Sigmoid colon (tissue), 7 donors: ENCODE measurements around the gene ZNF766. TPM values are rescaled to one million over a fixed set of nuclear protein-coding genes. Genes with fewer than 3 reads are reported as not detected.
"Not testable (repeated sequence)": the region's sequence is repeated elsewhere in the genome, so short reads cannot be mapped to it uniquely, and the experiment has no call there.

Experiments
- DNase-seq: peaks from one replicate; pipeline ENCODE4 v3.0.0-alpha.2; 2019
- H3K27ac ChIP-seq, 4 donors: fragments of 200-600 bp; sonication (generic); one replicate each; pipeline ENCODE4 v1.5.1; 2016 to 2019; ENCODE audit warnings: mild to moderate bottlenecking in 1 of 4
- H3K27me3 ChIP-seq, 3 donors: fragments of 200-600 bp; sonication (generic); one replicate each; pipeline ENCODE4 v1.5.1; 2019; ENCODE audit warnings: mild to moderate bottlenecking in 1 of 3
- H3K36me3 ChIP-seq, 4 donors: fragments of 200-600 bp; sonication (generic); one replicate each; pipeline ENCODE4 v1.5.1; 2016 to 2019
- H3K4me1 ChIP-seq, 4 donors: fragments of 200-600 bp; sonication (generic); one replicate each; pipeline ENCODE4 v1.5.1; 2017 to 2019
- H3K4me3 ChIP-seq, 4 donors: fragments of 200-600 bp; sonication (generic); one replicate each; pipeline ENCODE4 v1.5.1; 2017 to 2019; ENCODE audit warnings: mild to moderate bottlenecking in 2 of 4, moderate library complexity in 1 of 4
- H3K9me3 ChIP-seq, 4 donors: fragments of 200-600 bp in 3 of 4; sonication (generic) in 3 of 4; one replicate each; pipeline versions ENCODE4 v1.5.1 to v1.6.1; 2013 to 2019
- CTCF ChIP-seq, 4 experiments: fragments of 450-650 bp in 3 of 4; fragments of 200-600 bp in 1 of 4; IDR thresholded peaks; one replicate each; pipeline ENCODE4 v1.5.1; 2016 to 2019; ENCODE audit warnings: antibody characterized with exemption in 4 of 4, mild to moderate bottlenecking in 3 of 4, moderate library complexity in 2 of 4
- EP300 ChIP-seq, 4 donors: sonication (generic); formaldehyde crosslinking; IDR thresholded peaks; one replicate each; pipeline ENCODE4 v1.6.1; 2017; ENCODE audit warnings: antibody characterized with exemption in 4 of 4
- POLR2A ChIP-seq, 2 donors: fragments of 450-650 bp; IDR thresholded peaks; one replicate each; pipeline ENCODE4 v1.6.1; 2016; ENCODE audit warnings: antibody characterized with exemption in 2 of 2, mild to moderate bottlenecking in 2 of 2, moderate library complexity in 2 of 2
- POLR2AphosphoS5 ChIP-seq, 4 donors: sonication (generic); formaldehyde crosslinking; IDR thresholded peaks; one replicate each; pipeline ENCODE4 v1.6.1; 2017; ENCODE audit warnings: antibody characterized with exemption in 4 of 4
- WGBS, 2 donors: extraction: QIAGEN DNeasy Blood & Tissue Kit; methylation state at CpG; one replicate each; pipeline ENCODE4 v1.1.7; 2013; 5-methylcytosine and 5-hydroxymethylcytosine counted together
- intact Hi-C: fragments of 100-400 bp; cut with DNase I; formaldehyde crosslinking; loops from one replicate; pipeline ENCODE4 v1.15.1; 2023
- polyA plus RNA-seq, 3 donors: library from polyadenylated mRNA; stranded (reverse); fragments of 200-250 nt; gene quantifications; one replicate each; pipeline ENCODE4 v1.2.3, GENCODE V29; 2013
- total RNA-seq, 4 donors: library from RNA; depleted of rRNA; stranded (reverse); fragments of >200 nt; gene quantifications; one replicate each; pipeline ENCODE4 v1.1.0, GENCODE V29; 2016
- donor health status: healthy with polysubstance abuse.
- donor health status: Bipolar disorder and iron deficiency.
- donor health status: healthy.

ZNF766 gene
- total and polyA plus RNA-seq, 7 donors: 2.8 to 11.0 (median 5.7) TPM

DNA sequence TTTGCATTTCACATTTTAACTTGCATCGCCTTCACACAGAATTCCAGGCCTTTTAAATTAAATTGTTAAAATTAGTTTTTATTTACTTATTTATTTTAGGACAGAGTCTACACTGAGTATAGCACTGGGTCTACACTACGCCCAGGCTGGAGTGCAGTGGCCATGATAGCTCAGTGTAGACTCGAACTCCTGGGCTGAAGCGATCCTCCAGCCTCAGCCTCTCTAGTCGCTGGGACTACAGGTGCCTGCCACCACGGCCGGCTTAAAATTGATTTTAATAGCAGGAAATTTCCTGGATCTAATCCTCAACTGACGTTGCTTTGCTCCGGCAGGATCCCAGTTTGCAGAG, 66.4 kb downstream of the ZNF766 start:
- Histone ChIP-seq H3K27me3 (no peaks in the 10 kb centered on the region), H3K27ac (peak overlapping the region; percentile 78 to 87 (median 80)), H3K4me3 (peak overlapping the region; percentile 58 to 76 (median 68)), H3K36me3 (no peaks in the 10 kb centered on the region), H3K9me3 (peaks cover 13 to 39% (median 26%) of the 10 kb centered on the region in 4 donors), H3K4me1 (peaks cover 0 to 17% (median 7%) of the 10 kb centered on the region in 4 donors)
- no peak for DNase-seq
- WGBS, 2 donors: 52 to 59% methylated on average over 9 of the region's 9 CpGs
- intact Hi-C loops: loop anchor here (1.0 to 5.0 kb wide), 4 partner anchors 33 to 68 kb away; partner anchors contain the start of genes ZNF480, ZNF528, ZNF766 and ZNF880
- TF ChIP-seq EP300 (IDR thresholded peaks at IDR 0.05) (no peak), POLR2AphosphoS5 (IDR thresholded peaks at IDR 0.05) (no peak), POLR2A (IDR thresholded peaks at IDR 0.05) (no peak), CTCF (IDR thresholded peaks at IDR 0.05) (no peak)

- intact Hi-C loops: loop anchor here (1.0 to 5.0 kb wide), 4 partner anchors 33 to 69 kb away; partner anchors contain the start of genes ZNF480, ZNF528, ZNF766 and ZNF880
- no peaks in the 10 kb centered on the region for H3K27me3 ChIP-seq
- H3K36me3 ChIP-seq: no peaks in the 10 kb centered on the region
- TF ChIP-seq POLR2A (IDR thresholded peaks at IDR 0.05) (peak; percentile 21 to 40), EP300 (IDR thresholded peaks at IDR 0.05) (peak in 1 of 4 donors; percentile 19), POLR2AphosphoS5 (IDR thresholded peaks at IDR 0.05) (peak; percentile 56 to 87 (median 84)), CTCF (IDR thresholded peaks at IDR 0.05) (no peak)
- H3K4me3 ChIP-seq: peak within 1 kb of the TSS; percentile 58 to 76 (median 68)
- peaks cover 8 to 34% (median 21%) of the 10 kb centered on the region in 4 donors for H3K9me3 ChIP-seq
- WGBS, 2 donors: 0 to 1% methylated on average over 55 of the region's 55 CpGs
- H3K4me1 ChIP-seq: peaks cover 0 to 17% (median 7%) of the 10 kb centered on the region in 4 donors
- peak; percentile 94 for DNase-seq
- peak within 1 kb of the TSS; percentile 78 to 87 (median 80) for H3K27ac ChIP-seq
These were observed 66.9 kb downstream of the ZNF766 start, which contains the start of gene ZNF610 for GRCh38 chr19:52336117-52336790. Gene ZNF610, plus strand, starts transcription at chr19:52336243. Its CDS starts 12,930 bp downstream, at chr19:52349173.

- peak overlapping the region; percentile 78 to 87 (median 80) for H3K27ac ChIP-seq
- H3K36me3 ChIP-seq: no peaks in the 10 kb centered on the region
- peak overlapping the region; percentile 58 to 76 (median 68) for H3K4me3 ChIP-seq
- intact Hi-C loops: loop anchor here (1.0 to 5.0 kb wide), 4 partner anchors 32 to 70 kb away; partner anchors contain the start of genes ZNF480, ZNF528, ZNF766 and ZNF880
- H3K4me1 ChIP-seq: peaks cover 0 to 17% (median 7%) of the 10 kb centered on the region in 4 donors
- DNase-seq: no peak
- H3K27me3 ChIP-seq: no peaks in the 10 kb centered on the region
- WGBS, 2 donors: 5 to 6% methylated on average over 9 of the region's 9 CpGs
- peaks cover 5 to 28% (median 15%) of the 10 kb centered on the region in 4 donors for H3K9me3 ChIP-seq
- TF ChIP-seq CTCF (IDR thresholded peaks at IDR 0.05) (no peak), POLR2AphosphoS5 (IDR thresholded peaks at IDR 0.05) (no peak), EP300 (IDR thresholded peaks at IDR 0.05) (no peak), POLR2A (IDR thresholded peaks at IDR 0.05) (no peak)
These were observed 67.5 kb downstream of the ZNF766 start for GRCh38 chr19:52336791-52337381.

DNA sequence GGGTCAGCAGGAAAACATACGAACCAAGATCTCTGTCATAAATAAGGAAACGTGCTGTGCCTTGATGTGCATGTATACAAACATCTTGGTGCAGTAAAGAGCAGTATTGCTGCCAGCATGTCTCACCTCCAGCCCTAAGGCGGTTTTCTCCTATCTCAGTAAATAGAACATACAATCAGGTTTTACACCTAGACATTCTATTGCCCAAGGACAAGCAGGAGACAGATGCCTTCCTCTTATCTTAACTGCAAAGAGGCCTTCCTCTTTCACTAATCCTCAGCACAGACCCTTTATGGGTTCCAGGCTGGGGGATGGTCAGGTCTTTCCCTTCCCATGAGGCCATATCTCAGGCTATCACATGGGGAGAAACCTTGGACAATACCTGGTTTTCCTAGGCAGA, 69.6 kb downstream of the ZNF766 start:
- not testable (repeated sequence) for H3K27me3 ChIP-seq, H3K4me3 ChIP-seq, H3K36me3 ChIP-seq, DNase-seq, H3K27ac ChIP-seq
- H3K9me3 ChIP-seq: peaks cover 0 to 14% (median 4%) of the 10 kb centered on the region in 4 donors
- intact Hi-C loops: loop anchor here (5.0 kb wide), 1 partner anchor 72 kb away; the partner anchor contains the start of gene ZNF766
- peaks cover 0 to 17% (median 7%) of the 10 kb centered on the region in 4 donors for H3K4me1 ChIP-seq
- WGBS, 2 donors: 83 to 91% methylated on average over 3 of the region's 3 CpGs

DNA sequence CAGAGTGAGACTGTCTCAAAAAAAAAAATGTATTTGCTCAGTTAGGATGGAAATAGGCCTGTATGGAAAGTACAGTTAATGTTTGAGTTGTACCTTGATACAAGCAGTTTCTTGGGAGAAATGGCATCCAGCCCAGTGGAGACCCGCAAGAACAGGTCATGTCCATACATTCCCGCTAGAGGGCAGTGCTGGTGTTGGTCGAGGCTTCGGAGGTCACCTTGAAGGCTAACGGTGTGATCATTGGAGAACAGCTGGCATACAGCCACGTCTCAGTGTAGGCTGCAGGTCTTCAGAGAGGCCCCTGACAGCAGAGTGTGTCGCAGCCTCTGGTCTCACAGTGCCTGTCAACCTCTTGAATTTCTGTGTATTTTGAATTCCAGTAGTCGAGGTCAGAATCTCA, 74.2 kb downstream of the ZNF766 start:
- TF ChIP-seq CTCF (IDR thresholded peaks at IDR 0.05) (peak in 2 of 4 experiments; percentile 19 to 38), POLR2AphosphoS5 (IDR thresholded peaks at IDR 0.05) (no peak)
- no peaks in the 10 kb centered on the region for H3K4me1 ChIP-seq
- H3K4me3 ChIP-seq: no peak overlapping the region
- intact Hi-C loops: no loop called here
- H3K27me3 ChIP-seq: no peaks in the 10 kb centered on the region
- peaks cover 0 to 4% (median 0%) of the 10 kb centered on the region in 4 donors for H3K9me3 ChIP-seq
- WGBS, 2 donors: 32 to 57% methylated on average over 8 of the region's 8 CpGs
- peak; percentile 65 for DNase-seq
- H3K36me3 ChIP-seq: peaks cover 0 to 11% (median under 1%) of the 10 kb centered on the region in 4 donors
- no peak overlapping the region for H3K27ac ChIP-seq
